Gastrocnemius medialis (tissue), 4 donors: ENCODE results near the gene TRIM16.
"Not testable (repeated sequence)": the region's sequence is repeated elsewhere in the genome, so short reads cannot be mapped to it uniquely, and the experiment has no call there.

Experiments
- CTCF ChIP-seq, 5 experiments: fragments of 450-650 bp in 3 of 5; fragments of 200-600 bp in 2 of 5; sonication (generic) in 2 of 5; IDR thresholded peaks in 4 of 5; conservative IDR thresholded peaks in 1 of 5; 1 replicate in 4 of 5; 2 replicates in 1 of 5; pipeline ENCODE4 v1.5.1; 2016 to 2019; ENCODE audit warnings: antibody characterized with exemption in 5 of 5, mild to moderate bottlenecking in 3 of 5, moderate library complexity in 3 of 5
- POLR2A ChIP-seq, 2 donors: fragments of 450-650 bp; IDR thresholded peaks; one replicate each; pipeline ENCODE4 v1.6.1; 2017; ENCODE audit warnings: antibody characterized with exemption in 2 of 2, mild to moderate bottlenecking in 2 of 2, moderate library complexity in 2 of 2

GRCh38 chr17:15716601-15717563 lies 32.8 kb upstream of the TRIM16 start:
- TF ChIP-seq CTCF (IDR thresholded peaks at IDR 0.05 in 4 of 5, conservative IDR thresholded peaks at IDR 0.05 in 1 of 5); POLR2A (IDR thresholded peaks at IDR 0.05): not testable (repeated sequence)
